SK-N-SH treated with all-trans-retinoic acid at 6 μM for 48 hours (cell line): ENCODE results near the gene SUSD3.

ENCODE experiments used
- BACH2 ChIP-seq: fragments of 250-450 bp; sonication (Bioruptor Pico); IDR thresholded peaks from 2 replicates; pipeline ENCODE4 v1.9.0; 2021; ENCODE audit warnings: mild to moderate bottlenecking, borderline replicate concordance
- OSR1 ChIP-seq: fragments of 250-450 bp; sonication (Bioruptor Pico); IDR thresholded peaks from 2 replicates; pipeline ENCODE4 v1.8.0; 2022; ENCODE audit warnings: moderate library complexity, mild to moderate bottlenecking, inconsistent platforms
- PPARA ChIP-seq: fragments of 250-450 bp; sonication (Bioruptor Pico); IDR thresholded peaks from 2 replicates; pipeline ENCODE4 v1.5.0; 2020; ENCODE audit warnings: mild to moderate bottlenecking, borderline replicate concordance
- SNAI2 ChIP-seq: fragments of 250-450 bp; sonication (Bioruptor Pico); IDR thresholded peaks from 2 replicates; pipeline ENCODE4 v1.5.0; 2020; ENCODE audit warnings: mild to moderate bottlenecking, moderate library complexity

GRCh38 chr9:93084471-93084881 lies 26.0 kb downstream of the SUSD3 start:
- no peak for TF ChIP-seq PPARA (CRISPR knock-in tag)
- TF ChIP-seq OSR1 (CRISPR knock-in tag), result no peak
- TF ChIP-seq SNAI2, result no peak
- TF ChIP-seq BACH2 (CRISPR knock-in tag), result no peak
